Measurements from ENCODE around the gene KDM3B.

Gene KDM3B

GRCh38 chr5:138444078-138444773 lies 91.7 kb downstream of the KDM3B start:
- no peak overlapping the region for H3K4me3 ChIP-seq (ENCODE audit: low read depth, low read length)
- no peak for DNase-seq (ENCODE audit: low read depth)
- no peak for TF ChIP-seq CTCF (IDR thresholded peaks at IDR 0.05; ENCODE audit: low read depth, low read length)
- TF ChIP-seq POLR2A (IDR thresholded peaks at IDR 0.05; ENCODE audit: extremely low read depth, insufficient read length), result no peak

- DNase-seq (ENCODE audit: low read depth), result no peak
- TF ChIP-seq MAX (IDR thresholded peaks at IDR 0.05; ENCODE audit: low read depth, low read length), result no peak
- TF ChIP-seq POLR2A (IDR thresholded peaks at IDR 0.05; ENCODE audit: extremely low read depth, insufficient read length), result no peak
- TF ChIP-seq CTCF (IDR thresholded peaks at IDR 0.05; ENCODE audit: low read depth, low read length), result no peak
- TF ChIP-seq MYC (IDR thresholded peaks at IDR 0.05; ENCODE audit: low read depth, low read length), result no peak
- H3K4me3 ChIP-seq (ENCODE audit: low read depth, low read length), result no peak overlapping the region
Measured at GRCh38 chr5:138444774-138445546, 92.5 kb downstream of the KDM3B start.

- no peak for TF ChIP-seq MAX (IDR thresholded peaks at IDR 0.05; ENCODE audit: low read depth, low read length)
- no peak for TF ChIP-seq CTCF (IDR thresholded peaks at IDR 0.05; ENCODE audit: low read depth, low read length)
- TF ChIP-seq MYC (IDR thresholded peaks at IDR 0.05; ENCODE audit: low read depth, low read length), result no peak
- TF ChIP-seq POLR2A (IDR thresholded peaks at IDR 0.05; ENCODE audit: extremely low read depth, insufficient read length), result no peak
- no peak overlapping the region for H3K4me3 ChIP-seq (ENCODE audit: low read depth, low read length)
- DNase-seq (ENCODE audit: low read depth), result no peak
Measured at GRCh38 chr5:138445547-138446271, 93.2 kb downstream of the KDM3B start.

- DNase-seq (ENCODE audit: low read depth), result no peak
- H3K4me3 ChIP-seq (ENCODE audit: low read depth, low read length), result no peak overlapping the region
- TF ChIP-seq POLR2A (IDR thresholded peaks at IDR 0.05; ENCODE audit: extremely low read depth, insufficient read length), result no peak
- TF ChIP-seq MAX (IDR thresholded peaks at IDR 0.05; ENCODE audit: low read depth, low read length), result no peak
- no peak for TF ChIP-seq CTCF (IDR thresholded peaks at IDR 0.05; ENCODE audit: low read depth, low read length)
- no peak for TF ChIP-seq MYC (IDR thresholded peaks at IDR 0.05; ENCODE audit: low read depth, low read length)
Measured at GRCh38 chr5:138448070-138448469, 95.6 kb downstream of the KDM3B start.

GRCh38 chr5:138448481-138449398 lies 96.3 kb downstream of the KDM3B start:
- no peak for DNase-seq (ENCODE audit: low read depth)
- TF ChIP-seq MYC (IDR thresholded peaks at IDR 0.05; ENCODE audit: low read depth, low read length) (no peak), CTCF (IDR thresholded peaks at IDR 0.05; ENCODE audit: low read depth, low read length) (no peak), POLR2A (IDR thresholded peaks at IDR 0.05; ENCODE audit: extremely low read depth, insufficient read length) (no peak), MAX (IDR thresholded peaks at IDR 0.05; ENCODE audit: low read depth, low read length) (no peak)
- H3K4me3 ChIP-seq (ENCODE audit: low read depth, low read length), result no peak overlapping the region

Measured in NB4 (cell line).